Prostate gland (tissue), 2 donors: ENCODE results near the gene C19orf33. TPM values are rescaled to one million over a fixed set of nuclear protein-coding genes. Genes with fewer than 3 reads are reported as not detected.

Source experiments
- DNase-seq: peaks from one replicate; pipeline ENCODE4 v3.0.0-alpha.2; 2019; ENCODE audit warnings: low spot score
- H3K27ac ChIP-seq, 2 donors: fragments of 200-600 bp; sonication (generic); 2 replicates each; pipeline ENCODE4 v1.5.1; 2017 to 2019
- H3K27me3 ChIP-seq: fragments of 200-600 bp; sonication (generic); replicated peaks from 2 replicates; pipeline ENCODE4 v1.5.1; 2019; ENCODE audit not compliant: insufficient read depth
- H3K36me3 ChIP-seq, 2 donors: fragments of 200-600 bp; sonication (generic); 1 replicate in 1 of 2; 2 replicates in 1 of 2; pipeline versions ENCODE4 v1.5.1 to v1.8.1; 2017 to 2019
- H3K4me1 ChIP-seq: fragments of 200-600 bp; sonication (generic); replicated peaks from 2 replicates; pipeline ENCODE4 v1.5.1; 2019
- H3K4me3 ChIP-seq, 2 donors: fragments of 200-600 bp; sonication (generic); 2 replicates each; pipeline ENCODE4 v1.5.1; 2017 to 2019
- H3K9me3 ChIP-seq: fragments of 200-600 bp; sonication (generic); 2 replicates; pipeline ENCODE4 v1.5.1; 2017
- CTCF ChIP-seq, 4 experiments: fragments of 200-600 bp in 2 of 4; fragments of 450-650 bp in 2 of 4; sonication (generic) in 2 of 4; IDR thresholded peaks; 1 replicate in 3 of 4; 2 replicates in 1 of 4; pipeline ENCODE4 v1.5.1; 2016 to 2019; ENCODE audit warnings: antibody characterized with exemption in 4 of 4, mild to moderate bottlenecking in 2 of 4, moderate library complexity in 2 of 4
- POLR2A ChIP-seq: fragments of 450-650 bp; IDR thresholded peaks from one replicate; pipeline ENCODE4 v1.6.1; 2016; ENCODE audit warnings: antibody characterized with exemption, mild to moderate bottlenecking
- POLR2AphosphoS5 ChIP-seq: sonication (generic); formaldehyde crosslinking; IDR thresholded peaks from one replicate; pipeline ENCODE4 v1.6.1; 2017; ENCODE audit warnings: antibody characterized with exemption
- WGBS: methylation state at CpG from one replicate; pipeline ENCODE4 v1.1.5; 2018; 5-methylcytosine and 5-hydroxymethylcytosine counted together
- intact Hi-C: fragments of 100-400 bp; cut with DNase I; formaldehyde crosslinking; loops from one replicate; pipeline ENCODE4 v1.14.2; 2022
- total RNA-seq, 2 donors: library from RNA; depleted of rRNA; stranded (reverse); fragments of >200 nt; gene quantifications; one replicate each; pipeline ENCODE4 v1.1.0, GENCODE V29; 2016

The C19orf33 gene
- total RNA-seq, 2 donors from 2014 or later = 9.7 to 15.5 TPM

GRCh38 chr19:38307076-38307475 lies 3.0 kb downstream of the C19orf33 start:
- intact Hi-C loops = no loop called here
- Histone ChIP-seq H3K4me3 (no peak overlapping the region), H3K36me3 (peaks cover 0 to 6% of the 10 kb centered on the region in 2 donors), H3K9me3 (no peaks in the 10 kb centered on the region), H3K4me1 (no peaks in the 10 kb centered on the region), H3K27ac (no peak overlapping the region), H3K27me3 (no peaks in the 10 kb centered on the region)
- no peak for DNase-seq
- no peak for TF ChIP-seq POLR2A
- no peak for TF ChIP-seq POLR2AphosphoS5
- TF ChIP-seq CTCF (IDR thresholded peaks at IDR 0.05) = no peak
- 93% methylated on average over 4 of the region's 4 CpGs for WGBS

DNA sequence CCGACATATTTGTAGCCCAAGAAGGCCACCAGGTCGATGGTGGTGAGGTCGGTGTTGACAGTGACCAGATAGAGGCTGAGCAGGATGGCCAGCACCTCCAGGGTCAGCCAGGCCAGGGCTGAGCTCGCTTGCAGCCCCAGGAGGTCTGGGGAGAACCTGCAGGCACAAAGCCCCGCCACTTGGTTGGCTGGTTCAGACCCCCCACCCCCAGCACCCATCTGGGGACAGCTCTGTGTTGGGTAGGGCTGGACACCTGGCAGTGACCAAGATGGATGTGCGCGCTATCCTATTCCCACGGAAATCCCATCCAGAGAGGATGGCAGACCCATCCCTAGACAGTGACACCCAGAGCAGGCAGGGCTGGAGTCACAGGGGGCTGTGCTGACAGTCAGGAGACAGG lies 3.5 kb downstream of the C19orf33 start:
- H3K9me3 ChIP-seq = no peaks in the 10 kb centered on the region
- WGBS = 92% methylated on average over 4 of the region's 8 CpGs
- TF ChIP-seq POLR2A (no peak), POLR2AphosphoS5 (no peak), CTCF (IDR thresholded peaks at IDR 0.05) (no peak)
- no peak overlapping the region for H3K4me3 ChIP-seq
- H3K4me1 ChIP-seq = no peaks in the 10 kb centered on the region
- intact Hi-C loops = no loop called here
- no peak for DNase-seq
- no peak overlapping the region for H3K27ac ChIP-seq
- no peaks in the 10 kb centered on the region for H3K27me3 ChIP-seq
- H3K36me3 ChIP-seq = peaks cover 0 to 6% of the 10 kb centered on the region in 2 donors

DNA sequence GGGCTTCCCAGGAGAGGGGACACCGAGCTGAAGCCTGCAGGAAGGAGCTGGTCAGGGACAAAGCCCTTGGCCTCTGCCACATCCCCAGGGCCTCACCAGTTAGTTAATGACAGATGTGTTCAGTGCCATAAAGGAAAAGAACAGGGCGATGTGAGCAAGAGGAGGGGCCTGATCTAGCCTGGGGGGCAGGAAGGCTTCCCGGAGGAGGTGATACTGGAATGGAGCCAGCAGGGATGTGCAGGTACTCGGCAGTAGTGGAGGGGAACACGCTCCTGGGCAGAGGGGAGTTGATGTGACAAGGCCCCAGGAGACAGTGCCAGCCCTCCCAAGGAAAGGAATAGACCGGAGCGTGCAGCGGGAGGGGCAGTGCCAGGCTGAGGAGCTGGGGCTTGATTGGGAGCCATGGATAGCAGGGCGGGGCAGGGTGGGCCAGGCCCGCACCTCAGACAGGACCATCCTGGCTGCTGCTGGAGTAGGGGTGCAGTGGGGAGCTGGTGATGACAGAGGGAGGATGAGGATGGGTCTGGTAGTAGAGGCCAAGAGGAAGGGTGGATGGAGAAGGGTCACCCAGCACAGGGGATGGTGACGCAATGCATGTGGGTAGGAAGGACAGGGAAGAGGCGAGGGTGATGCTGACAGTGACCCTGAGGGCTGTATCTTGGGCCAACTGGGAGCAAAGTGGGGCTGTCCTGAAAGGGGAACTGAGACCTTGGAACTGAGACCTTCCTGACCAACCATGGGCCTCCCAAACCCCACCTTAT lies 4.1 kb downstream of the C19orf33 start:
- WGBS = 88% methylated on average over 12 of the region's 12 CpGs
- Histone ChIP-seq H3K27me3 (no peaks in the 10 kb centered on the region), H3K36me3 (peaks cover 0 to 6% of the 10 kb centered on the region in 2 donors), H3K4me3 (no peak overlapping the region), H3K4me1 (no peaks in the 10 kb centered on the region), H3K9me3 (no peaks in the 10 kb centered on the region), H3K27ac (no peak overlapping the region)
- intact Hi-C loops = no loop called here
- no peak for DNase-seq
- TF ChIP-seq POLR2AphosphoS5 (no peak), CTCF (IDR thresholded peaks at IDR 0.05) (no peak), POLR2A (no peak)

DNA sequence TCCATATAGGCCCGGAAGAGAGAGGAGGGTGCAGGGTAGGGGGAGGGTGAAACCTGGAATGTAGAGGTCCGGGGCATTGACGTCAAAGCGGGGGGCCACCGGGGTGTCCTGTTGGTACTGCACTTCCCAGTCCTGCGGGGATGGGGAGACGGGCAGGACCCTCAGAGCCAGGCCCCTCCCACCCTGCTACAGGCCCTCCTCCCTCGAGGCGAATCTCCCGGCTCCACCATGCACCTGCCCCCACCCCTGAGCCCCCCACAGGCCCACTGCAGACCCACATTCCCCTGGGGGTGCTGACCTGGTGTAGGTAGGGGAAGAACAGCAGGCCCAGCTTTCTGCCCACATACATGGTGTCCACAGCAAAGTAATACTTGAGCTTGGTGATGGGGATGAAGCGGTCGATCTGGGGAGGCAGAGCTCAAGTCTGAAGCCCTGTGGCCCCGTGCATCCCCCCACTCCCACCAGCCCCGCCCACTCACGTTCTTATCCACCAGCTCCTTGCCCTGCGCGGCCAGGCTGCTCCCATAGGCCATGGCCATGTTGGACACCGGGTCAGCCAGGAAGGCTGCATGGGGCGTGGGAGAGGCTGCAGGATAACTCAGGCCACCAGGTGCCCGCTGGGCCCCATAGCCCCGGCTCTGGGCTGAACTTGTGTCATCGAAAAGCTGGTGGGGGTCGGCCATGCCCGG lies 5.0 kb downstream of the C19orf33 start:
- Histone ChIP-seq H3K27ac (no peak overlapping the region), H3K4me1 (no peaks in the 10 kb centered on the region), H3K27me3 (no peaks in the 10 kb centered on the region), H3K36me3 (peaks cover 0 to 6% of the 10 kb centered on the region in 2 donors), H3K9me3 (no peaks in the 10 kb centered on the region), H3K4me3 (no peak overlapping the region)
- DNase-seq = no peak
- WGBS = 86% methylated on average over 22 of the region's 24 CpGs
- intact Hi-C loops = no loop called here
- TF ChIP-seq POLR2A (no peak), CTCF (IDR thresholded peaks at IDR 0.05) (no peak), POLR2AphosphoS5 (no peak)
